Right atrium auricular region (tissue), 2 donors: ENCODE measurements around the gene UBE3D. TPM values are rescaled to one million over a fixed set of nuclear protein-coding genes. Genes with fewer than 3 reads are reported as not detected.

ENCODE experiments used
- DNase-seq: peaks from one replicate; pipeline ENCODE4 v3.0.0-alpha.2; 2019; ENCODE audit warnings: low spot score
- H3K27ac ChIP-seq, 2 donors: fragments of 200-600 bp; sonication (generic); 1 replicate in 1 of 2; 2 replicates in 1 of 2; pipeline ENCODE4 v1.5.1; 2016 to 2019
- H3K27me3 ChIP-seq, 2 donors: fragments of 200-600 bp; sonication (generic); one replicate each; pipeline versions ENCODE4 v1.5.1 to v1.6.0; 2017 to 2019
- H3K36me3 ChIP-seq: fragments of 200-600 bp; sonication (generic); one replicate; pipeline ENCODE4 v1.5.1; 2016
- H3K4me1 ChIP-seq, 2 donors: fragments of 200-600 bp; sonication (generic); one replicate each; pipeline versions ENCODE4 v1.5.1 to v1.6.0; 2017 to 2019
- H3K4me3 ChIP-seq, 2 donors: fragments of 200-600 bp; sonication (generic); 1 replicate in 1 of 2; 2 replicates in 1 of 2; pipeline ENCODE4 v1.5.1; 2017 to 2019; ENCODE audit warnings: mild to moderate bottlenecking in 1 of 2, moderate library complexity in 1 of 2
- H3K9me3 ChIP-seq, 2 donors: fragments of 200-600 bp; sonication (generic); one replicate each; pipeline ENCODE4 v1.5.1; 2019
- CTCF ChIP-seq, 2 donors: fragments of 200-600 bp; sonication (generic); IDR thresholded peaks; one replicate each; pipeline ENCODE4 v1.5.1; 2019; ENCODE audit warnings: antibody characterized with exemption in 2 of 2
- total RNA-seq, 2 donors: library from RNA; depleted of rRNA; stranded (reverse); fragments of >200 nt; gene quantifications; one replicate each; pipeline ENCODE4 v1.1.0, GENCODE V29; 2016

The UBE3D gene
- total RNA-seq, 2 donors from 2014 or later, result 3.4 to 4.2 TPM

- Histone ChIP-seq H3K9me3 (no peaks in the 10 kb centered on the region), H3K36me3 (no peaks in the 10 kb centered on the region), H3K4me3 (no peak overlapping the region), H3K27me3 (no peaks in the 10 kb centered on the region), H3K4me1 (no peaks in the 10 kb centered on the region), H3K27ac (no peak overlapping the region)
- TF ChIP-seq CTCF (IDR thresholded peaks at IDR 0.05), result no peak
- DNase-seq, result no peak
Measured at GRCh38 chr6:82970839-82971238, 94.8 kb downstream of the UBE3D start.

DNA sequence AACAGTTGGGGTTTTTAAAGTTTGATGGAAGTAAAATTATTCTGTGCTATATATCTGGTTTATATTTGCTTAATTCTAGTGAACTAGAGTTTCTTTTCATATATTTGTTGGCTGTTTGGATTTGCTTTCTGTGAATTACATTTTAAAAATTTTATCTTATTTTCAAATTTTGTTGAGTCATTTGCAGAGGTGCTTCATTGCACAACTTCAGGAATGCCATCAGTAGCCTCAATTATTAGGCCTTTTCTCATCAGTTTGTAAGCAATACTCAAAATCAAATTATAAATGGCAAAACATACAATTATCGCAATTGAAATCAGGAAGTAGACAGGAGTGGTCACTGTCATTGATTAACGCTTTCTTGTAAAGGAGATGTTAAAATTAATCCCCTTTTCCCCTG, 96.9 kb downstream of the UBE3D start:
- no peak overlapping the region for H3K27ac ChIP-seq
- H3K4me1 ChIP-seq, result no peaks in the 10 kb centered on the region
- TF ChIP-seq CTCF (IDR thresholded peaks at IDR 0.05), result no peak
- no peak overlapping the region for H3K4me3 ChIP-seq
- DNase-seq, result no peak
- no peaks in the 10 kb centered on the region for H3K9me3 ChIP-seq
- no peaks in the 10 kb centered on the region for H3K27me3 ChIP-seq
- no peaks in the 10 kb centered on the region for H3K36me3 ChIP-seq

DNA sequence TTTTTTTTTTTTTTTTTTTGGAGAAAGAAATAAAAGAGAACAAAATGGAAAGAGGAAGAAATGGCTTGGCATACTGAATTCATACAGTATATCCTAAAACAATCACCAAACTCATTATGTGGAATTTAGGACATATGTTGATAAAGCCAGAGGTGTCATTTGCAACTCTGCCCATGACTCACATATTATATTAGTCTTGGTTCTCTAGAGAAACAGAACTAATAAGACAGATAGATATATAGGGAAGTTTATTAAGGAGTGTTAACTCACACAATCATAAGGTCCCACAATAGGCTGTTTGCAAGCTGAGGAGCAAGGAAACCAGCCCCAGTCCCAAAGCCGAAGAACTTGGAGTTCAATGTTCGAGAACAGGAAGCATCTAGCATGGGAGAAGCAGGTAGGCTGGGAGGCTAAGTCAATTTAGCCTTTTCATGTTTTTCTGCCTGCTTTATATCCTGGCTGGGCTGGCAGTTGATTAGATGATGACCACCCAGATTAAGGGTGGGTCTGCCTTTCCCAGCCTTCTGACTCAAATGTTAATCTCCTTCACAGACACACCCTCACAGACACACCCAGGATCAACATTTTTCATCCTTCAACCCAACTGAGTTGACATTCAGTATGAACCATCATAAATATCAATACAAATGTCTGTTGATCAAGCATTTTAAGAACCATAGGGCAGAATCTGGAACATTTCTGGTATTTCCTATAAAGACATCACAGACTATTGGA, 102.3 kb downstream of the UBE3D start:
- no peak for DNase-seq
- no peaks in the 10 kb centered on the region for H3K9me3 ChIP-seq
- no peaks in the 10 kb centered on the region for H3K36me3 ChIP-seq
- no peak overlapping the region for H3K4me3 ChIP-seq
- H3K27ac ChIP-seq, result no peak overlapping the region
- no peaks in the 10 kb centered on the region for H3K27me3 ChIP-seq
- TF ChIP-seq CTCF (IDR thresholded peaks at IDR 0.05), result no peak
- no peaks in the 10 kb centered on the region for H3K4me1 ChIP-seq

DNA sequence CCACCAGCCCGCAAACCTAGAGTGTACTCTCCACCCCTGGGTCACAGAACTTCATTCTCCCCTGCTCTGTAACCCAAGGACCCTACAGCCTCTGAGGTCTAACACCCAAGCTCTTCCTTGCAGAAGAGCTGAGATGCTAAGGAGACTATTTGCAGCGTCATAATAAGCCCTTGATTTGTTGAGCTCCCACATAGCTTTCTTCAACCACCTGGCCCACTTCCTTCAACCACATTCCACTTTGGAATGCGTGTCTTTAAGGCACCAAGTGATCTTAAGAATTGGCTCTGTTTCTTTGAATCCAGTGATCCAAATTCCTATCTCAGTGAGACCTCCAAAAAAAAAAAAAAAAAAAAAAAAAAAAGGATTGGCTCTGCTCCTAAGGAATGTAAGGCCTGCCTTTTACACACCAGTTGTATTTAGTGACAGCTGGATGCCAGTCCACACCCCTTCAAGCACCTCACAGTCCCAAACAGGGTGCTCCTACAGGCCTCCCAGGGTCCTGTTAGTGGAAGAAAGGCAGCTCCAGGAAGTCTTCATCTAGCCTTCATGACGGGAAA, 106.2 kb downstream of the UBE3D start:
- no peak overlapping the region for H3K27ac ChIP-seq
- H3K9me3 ChIP-seq, result no peaks in the 10 kb centered on the region
- no peak overlapping the region for H3K4me3 ChIP-seq
- no peaks in the 10 kb centered on the region for H3K36me3 ChIP-seq
- no peaks in the 10 kb centered on the region for H3K27me3 ChIP-seq
- TF ChIP-seq CTCF (IDR thresholded peaks at IDR 0.05), result no peak
- DNase-seq, result no peak
- H3K4me1 ChIP-seq, result no peaks in the 10 kb centered on the region

GRCh38 chr6:82958551-82958950, 107.1 kb downstream of the UBE3D start:
- Histone ChIP-seq H3K4me3 (no peak overlapping the region), H3K9me3 (no peaks in the 10 kb centered on the region), H3K4me1 (peaks cover 0 to 7% of the 10 kb centered on the region in 2 donors), H3K27ac (no peak overlapping the region), H3K27me3 (no peaks in the 10 kb centered on the region), H3K36me3 (no peaks in the 10 kb centered on the region)
- DNase-seq, result no peak
- no peak for TF ChIP-seq CTCF (IDR thresholded peaks at IDR 0.05)

DNA sequence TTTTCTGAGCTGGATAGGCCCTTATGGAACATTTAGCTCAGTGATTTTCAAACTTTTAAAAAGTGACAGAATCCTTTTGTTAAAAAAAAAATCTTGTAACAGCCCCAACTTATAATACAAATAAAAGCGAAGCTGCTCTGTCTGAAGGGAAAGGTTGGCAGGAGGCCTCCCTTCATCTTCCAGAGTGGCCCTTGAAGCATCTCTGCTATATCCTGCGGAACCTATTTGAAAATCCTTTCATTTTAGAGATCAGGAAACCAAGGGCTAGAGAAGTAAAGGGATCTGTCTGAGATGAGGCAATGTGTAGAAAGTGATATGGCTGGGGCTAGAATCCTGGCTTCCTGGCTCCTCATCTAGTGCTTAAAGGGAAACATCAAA, 107.8 kb downstream of the UBE3D start:
- Histone ChIP-seq H3K36me3 (no peaks in the 10 kb centered on the region), H3K4me1 (peaks cover 0 to 9% of the 10 kb centered on the region in 2 donors), H3K4me3 (no peak overlapping the region), H3K9me3 (no peaks in the 10 kb centered on the region), H3K27ac (no peak overlapping the region), H3K27me3 (no peaks in the 10 kb centered on the region)
- DNase-seq, result no peak
- TF ChIP-seq CTCF (IDR thresholded peaks at IDR 0.05), result no peak
